IMR-90 (cell line): Measurements from ENCODE around the gene KDM2B. TPM values are rescaled to one million over a fixed set of nuclear protein-coding genes. Genes with fewer than 3 reads are reported as not detected.

Source experiments
- ATAC-seq: fragments of 200-7000 bp; cut with Tn5 transposase; 2 replicates; pipeline ENCODE4 v1.9.1; 2020; ENCODE audit warnings: low read depth, mild to moderate bottlenecking, moderate library complexity
- BruUV-seq: library from RNA; stranded (reverse); fragments of 400-500 nt; replicated peaks from 2 replicates; lab custom pipeline; 2021; lab: Mats Ljungman, UMichigan
- CTCF ChIA-PET: fragments of 300-600 bp; formaldehyde crosslinking; extraction: SDS; loops from one replicate; lab custom pipeline; 2021; ENCODE audit warnings: antibody characterized with exemption; lab: Yijun Ruan, JAX
- POLR2A ChIA-PET: fragments of 300-600 bp; sonication (Branson Sonifier 250); formaldehyde crosslinking; loops from one replicate; lab custom pipeline; 2022; ENCODE audit warnings: antibody characterized with exemption; ENCODE audit not compliant: unreplicated experiment; lab: Charles Lee
- DNase-seq: peaks from one replicate; pipeline ENCODE4 v3.0.0; 2013
- H2AFZ ChIP-seq: replicated peaks from 2 replicates; pipeline ENCODE3; 2013; ENCODE audit warnings: low read length, mild to moderate bottlenecking; ENCODE audit not compliant: poor library complexity
- H2AK5ac ChIP-seq: 2 replicates; pipeline ENCODE4 v1.6.1; 2013; ENCODE audit warnings: low read depth, low read length, inconsistent platforms
- H2AK9ac ChIP-seq: replicated peaks from 2 replicates; pipeline ENCODE3; 2013; ENCODE audit warnings: mild to moderate bottlenecking, low read depth, low read length, moderate library complexity; ENCODE audit not compliant: poor library complexity
- H2BK120ac ChIP-seq: 2 replicates; pipeline ENCODE4 v1.6.1; 2013; ENCODE audit warnings: low read depth, low read length, inconsistent platforms
- H2BK15ac ChIP-seq: 3 replicates; pipeline ENCODE4 v1.6.1; 2013; ENCODE audit warnings: low read depth, low read length, inconsistent platforms
- H2BK20ac ChIP-seq: 2 replicates; pipeline ENCODE4 v1.6.1; 2013; ENCODE audit warnings: low read depth, mild to moderate bottlenecking, inconsistent platforms, low read length, moderate library complexity
- H2BK5ac ChIP-seq: 2 replicates; pipeline ENCODE4 v1.6.1; 2013; ENCODE audit warnings: mild to moderate bottlenecking, low read depth, low read length, inconsistent platforms; ENCODE audit not compliant: poor library complexity, severe bottlenecking
- H3K14ac ChIP-seq: replicated peaks from 2 replicates; pipeline ENCODE4 v1.6.1; 2013; ENCODE audit warnings: low read depth, low read length, inconsistent platforms
- H3K18ac ChIP-seq: 2 replicates; pipeline ENCODE4 v1.6.1; 2013; ENCODE audit warnings: low read depth, low read length, control low read depth
- H3K23ac ChIP-seq: 2 replicates; pipeline ENCODE4 v1.6.1; 2013; ENCODE audit warnings: low read depth, low read length, inconsistent platforms
- H3K27ac ChIP-seq: 2 replicates; pipeline ENCODE4 v1.5.1; 2013; ENCODE audit warnings: mild to moderate bottlenecking, control low read depth, low read length; ENCODE audit not compliant: insufficient read depth
- H3K27me3 ChIP-seq: 2 replicates; pipeline ENCODE4 v1.6.1; 2013; ENCODE audit warnings: low read length; ENCODE audit not compliant: control insufficient read depth, insufficient read depth
- H3K36me3 ChIP-seq: 2 replicates; pipeline ENCODE4 v1.6.1; 2013; ENCODE audit warnings: low read length, mixed read lengths; ENCODE audit not compliant: control insufficient read depth, insufficient read depth
- H3K4ac ChIP-seq: 2 replicates; pipeline ENCODE4 v1.6.1; 2013; ENCODE audit warnings: low read depth, low read length, inconsistent platforms
- H3K4me1 ChIP-seq: 2 replicates; pipeline ENCODE4 v1.6.1; 2013; ENCODE audit warnings: low read length, mixed read lengths; ENCODE audit not compliant: control insufficient read depth, insufficient read depth
- H3K4me2 ChIP-seq: 2 replicates; pipeline ENCODE4 v1.6.1; 2013; ENCODE audit warnings: low read depth, mild to moderate bottlenecking, control low read depth, low read length, moderate library complexity
- H3K4me3 ChIP-seq: 2 replicates; pipeline ENCODE4 v1.5.1; 2013; ENCODE audit warnings: low read depth, mild to moderate bottlenecking, control low read depth, low read length, moderate library complexity; ENCODE audit not compliant: insufficient read depth
- H3K56ac ChIP-seq: 2 replicates; pipeline ENCODE4 v1.6.1; 2013; ENCODE audit warnings: low read length, inconsistent platforms; ENCODE audit not compliant: insufficient read depth; ENCODE audit errors: extremely low read depth
- H3K79me1 ChIP-seq, 2 experiments: 2 replicates each; pipeline ENCODE4 v1.6.1; 2013; ENCODE audit warnings: low read length in 2 of 2, inconsistent platforms in 1 of 2, low read depth in 1 of 2
- H3K9ac ChIP-seq: 2 replicates; pipeline ENCODE4 v1.6.1; 2013; ENCODE audit warnings: low read depth, low read length, control low read depth
- H3K9me1 ChIP-seq: 2 replicates; pipeline ENCODE4 v1.6.1; 2013; ENCODE audit warnings: low read length, inconsistent platforms; ENCODE audit not compliant: insufficient read depth
- H3K9me3 ChIP-seq: 2 replicates; pipeline ENCODE4 v1.6.1; 2013; ENCODE audit warnings: low read length; ENCODE audit not compliant: control insufficient read depth, insufficient read depth
- H4K20me1 ChIP-seq: 2 replicates; pipeline ENCODE4 v1.6.1; 2013; ENCODE audit warnings: low read length, inconsistent platforms; ENCODE audit not compliant: insufficient read depth
- H4K5ac ChIP-seq: 2 replicates; pipeline ENCODE4 v1.6.1; 2013; ENCODE audit warnings: mild to moderate bottlenecking, low read depth, low read length, control low read depth
- H4K8ac ChIP-seq, 2 experiments: 2 replicates each; pipeline ENCODE4 v1.6.1; 2013; ENCODE audit warnings: low read depth in 2 of 2, low read length in 2 of 2, control low read depth in 1 of 2, inconsistent platforms in 1 of 2
- H4K91ac ChIP-seq: 2 replicates; pipeline ENCODE4 v1.6.1; 2013; ENCODE audit warnings: low read depth, low read length, inconsistent platforms; ENCODE audit not compliant: insufficient read depth
- BHLHE40 ChIP-seq: fragments of 150-350 bp; IDR thresholded peaks from 2 replicates; pipeline ENCODE4 v1.6.1; 2016; ENCODE audit warnings: mild to moderate bottlenecking, low read depth, low read length
- CEBPB ChIP-seq: IDR thresholded peaks from 2 replicates; pipeline ENCODE4 v1.6.1; 2012; ENCODE audit warnings: low read depth, low read length, improper control_type of control experiment
- CHD1 ChIP-seq: IDR thresholded peaks from 2 replicates; pipeline ENCODE4 v1.6.1; 2012; ENCODE audit warnings: low read depth, low read length, improper control_type of control experiment
- MAFK ChIP-seq: IDR thresholded peaks from 2 replicates; pipeline ENCODE4 v1.6.1; 2012; ENCODE audit warnings: low read depth, low read length, improper control_type of control experiment
- MAZ ChIP-seq: IDR thresholded peaks from 2 replicates; pipeline ENCODE4 v1.6.1; 2012; ENCODE audit warnings: low read depth, mild to moderate bottlenecking, low read length, improper control_type of control experiment, moderate library complexity, borderline replicate concordance
- MXI1 ChIP-seq: IDR thresholded peaks from 2 replicates; pipeline ENCODE4 v1.6.1; 2012; ENCODE audit warnings: low read depth, mild to moderate bottlenecking, low read length, moderate library complexity, borderline replicate concordance
- NFE2L2 ChIP-seq: fragments of 150-350 bp; IDR thresholded peaks from 2 replicates; pipeline ENCODE4 v1.6.1; 2016; ENCODE audit warnings: low read depth, mild to moderate bottlenecking, low read length
- RAD21 ChIP-seq: IDR thresholded peaks from 2 replicates; pipeline ENCODE4 v1.6.1; 2012; ENCODE audit warnings: low read length, improper control_type of control experiment
- RFX5 ChIP-seq: IDR thresholded peaks from 2 replicates; pipeline ENCODE4 v1.8.0; 2012; ENCODE audit warnings: low read depth, mild to moderate bottlenecking, low read length, moderate library complexity
- WGBS, 2 experiments: methylation state at CpG; one replicate each; pipeline versions ENCODE4 v1.1.5 to v1.1.7; 2013; ENCODE audit warnings: missing lambda C conversion rate in 2 of 2; ENCODE audit not compliant: insufficient read length in 1 of 2; ENCODE audit errors: extremely low coverage in 2 of 2; 5-methylcytosine and 5-hydroxymethylcytosine counted together
- dilution Hi-C: fragments of 300-500 bp; cut with HindIII; formaldehyde crosslinking; loops from one replicate; pipeline ENCODE4 v1.14.3; 2018; ENCODE audit warnings: low sequenced_read_pairs; ENCODE audit not compliant: unreplicated experiment
- in situ Hi-C: fragments of 300-500 bp; cut with MboI; formaldehyde crosslinking; loops from 3 replicates; pipeline ENCODE4 v1.14.3; 2019; ENCODE audit warnings: low sequenced_read_pairs, inconsistent platforms, mixed read lengths
- intact Hi-C: fragments of 100-400 bp; cut with micrococcal nuclease; formaldehyde crosslinking; loops from 2 replicates; pipeline ENCODE4 v1.10.0; 2022
- polyA plus RNA-seq, 3 experiments: library from polyadenylated mRNA; depleted of rRNA; stranded (reverse); fragments of >200 nt; gene quantifications; 2 replicates each; pipeline ENCODE4 v1.2.3, GENCODE V29; 2012; ENCODE audit warnings: low replicate concordance in 1 of 3
- total RNA-seq: library from RNA; depleted of rRNA; stranded (reverse); fragments of >200 nt; gene quantifications from 2 replicates; pipeline ENCODE4 v1.2.3, GENCODE V29; 2012
- TF ChIP-seq, protein P1 (sequence below): conservative IDR thresholded peaks from 2 replicates; pipeline ENCODE4 v1.5.1; 2012; ENCODE audit warnings: mild to moderate bottlenecking, low read depth, low read length, improper control_type of control experiment
- TF ChIP-seq, protein P2 (sequence below): fragments of 150-350 bp; IDR thresholded peaks from 2 replicates; pipeline ENCODE4 v1.6.1; 2016; ENCODE audit warnings: low read depth, mild to moderate bottlenecking, low read length, moderate library complexity, borderline replicate concordance

The KDM2B gene
- total and polyA plus RNA-seq, 2 of the 4 experiments (the other 2 are of a cell fraction), result 22.6 to 24.2 TPM

DNA sequence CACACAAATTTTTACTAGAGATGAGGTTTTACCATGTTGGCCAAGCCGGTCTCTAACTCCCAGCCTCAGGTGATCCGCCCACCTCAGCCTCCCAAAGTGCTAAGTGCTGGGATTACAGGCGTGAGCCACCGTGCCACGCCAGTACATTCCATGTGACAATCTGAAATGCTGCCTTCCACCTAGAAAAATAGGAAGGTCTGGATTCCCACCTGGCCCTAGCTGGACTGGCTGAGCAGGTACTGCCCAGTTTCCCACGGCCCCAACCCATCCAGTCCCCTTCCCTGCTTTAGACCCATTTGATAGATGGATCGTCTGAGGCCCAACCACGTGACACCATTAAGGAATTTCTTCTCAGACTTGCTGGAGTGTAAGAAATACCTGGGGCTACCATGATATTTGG, 55.4 kb downstream of the KDM2B start:
- Histone ChIP-seq H4K91ac (no peak overlapping the region), H3K14ac (no peak overlapping the region), H3K9ac (no peak overlapping the region), H2BK15ac (no peak overlapping the region), H3K4ac (no peak overlapping the region), H3K56ac (no peak overlapping the region), H3K9me1 (0 out of 2 replicates have a peak, but pooled peaks cover 6% of the 10 kb centered on the region), H4K8ac (no peak overlapping the region), H2AFZ (no peak overlapping the region), H3K4me2 (no peak overlapping the region), H3K23ac (no peak overlapping the region), H3K79me1 (peaks cover 7 to 9% of the 10 kb centered on the region in 2 experiments; a peak in 3 of 4 replicates), H2BK5ac (no peak overlapping the region), H4K5ac (no peak overlapping the region), H3K27ac (no peak overlapping the region), H2BK20ac (no peak overlapping the region), H3K4me1 (no peaks in the 10 kb centered on the region), H2AK9ac (no peak overlapping the region), H4K20me1 (no peaks in the 10 kb centered on the region; the same call in 1 of the 2 replicates), H3K4me3 (no peak overlapping the region), H3K36me3 (peaks cover 16% of the 10 kb centered on the region), H2AK5ac (no peak overlapping the region), H2BK120ac (no peak overlapping the region), H3K9me3 (no peaks in the 10 kb centered on the region), H3K18ac (no peak overlapping the region), H3K27me3 (no peaks in the 10 kb centered on the region)
- POLR2A ChIA-PET, result no interaction called here
- no TSS peak for BruUV-seq
- 93% methylated on average over 3 of the region's 8 CpGs; no CpG with 5 or more reads in 1 of the 2 experiments for WGBS, 2 experiments
- DNase-seq (no peak), ATAC-seq (no peak)
- dilution Hi-C loops, result no loop called here
- TF ChIP-seq, protein P1, sequence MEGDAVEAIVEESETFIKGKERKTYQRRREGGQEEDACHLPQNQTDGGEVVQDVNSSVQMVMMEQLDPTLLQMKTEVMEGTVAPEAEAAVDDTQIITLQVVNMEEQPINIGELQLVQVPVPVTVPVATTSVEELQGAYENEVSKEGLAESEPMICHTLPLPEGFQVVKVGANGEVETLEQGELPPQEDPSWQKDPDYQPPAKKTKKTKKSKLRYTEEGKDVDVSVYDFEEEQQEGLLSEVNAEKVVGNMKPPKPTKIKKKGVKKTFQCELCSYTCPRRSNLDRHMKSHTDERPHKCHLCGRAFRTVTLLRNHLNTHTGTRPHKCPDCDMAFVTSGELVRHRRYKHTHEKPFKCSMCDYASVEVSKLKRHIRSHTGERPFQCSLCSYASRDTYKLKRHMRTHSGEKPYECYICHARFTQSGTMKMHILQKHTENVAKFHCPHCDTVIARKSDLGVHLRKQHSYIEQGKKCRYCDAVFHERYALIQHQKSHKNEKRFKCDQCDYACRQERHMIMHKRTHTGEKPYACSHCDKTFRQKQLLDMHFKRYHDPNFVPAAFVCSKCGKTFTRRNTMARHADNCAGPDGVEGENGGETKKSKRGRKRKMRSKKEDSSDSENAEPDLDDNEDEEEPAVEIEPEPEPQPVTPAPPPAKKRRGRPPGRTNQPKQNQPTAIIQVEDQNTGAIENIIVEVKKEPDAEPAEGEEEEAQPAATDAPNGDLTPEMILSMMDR, result no peak
- TF ChIP-seq, protein P2, sequence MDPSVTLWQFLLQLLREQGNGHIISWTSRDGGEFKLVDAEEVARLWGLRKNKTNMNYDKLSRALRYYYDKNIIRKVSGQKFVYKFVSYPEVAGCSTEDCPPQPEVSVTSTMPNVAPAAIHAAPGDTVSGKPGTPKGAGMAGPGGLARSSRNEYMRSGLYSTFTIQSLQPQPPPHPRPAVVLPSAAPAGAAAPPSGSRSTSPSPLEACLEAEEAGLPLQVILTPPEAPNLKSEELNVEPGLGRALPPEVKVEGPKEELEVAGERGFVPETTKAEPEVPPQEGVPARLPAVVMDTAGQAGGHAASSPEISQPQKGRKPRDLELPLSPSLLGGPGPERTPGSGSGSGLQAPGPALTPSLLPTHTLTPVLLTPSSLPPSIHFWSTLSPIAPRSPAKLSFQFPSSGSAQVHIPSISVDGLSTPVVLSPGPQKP, result no peak
- TF ChIP-seq BHLHE40 (no peak), CHD1 (no peak), MAFK (no peak), RAD21 (no peak), MXI1 (no peak), NFE2L2 (no peak), RFX5 (no peak), CEBPB (no peak), MAZ (no peak)
- in situ Hi-C loops, result no loop called here
- intact Hi-C loops, result no loop called here
- CTCF ChIA-PET, result no interaction called here
